Endometrium (tissue), 2 donors: Measurements from ENCODE around the gene DARS2.

Experiments used
- FAIRE-seq: peaks from 2 replicates; lab custom pipeline; 2012; peaks lifted over from hg19 to GRCh38; lab: Jason Lieb, UNC
- donor health status: control.
- donor health status: control.

Gene DARS2

DNA sequence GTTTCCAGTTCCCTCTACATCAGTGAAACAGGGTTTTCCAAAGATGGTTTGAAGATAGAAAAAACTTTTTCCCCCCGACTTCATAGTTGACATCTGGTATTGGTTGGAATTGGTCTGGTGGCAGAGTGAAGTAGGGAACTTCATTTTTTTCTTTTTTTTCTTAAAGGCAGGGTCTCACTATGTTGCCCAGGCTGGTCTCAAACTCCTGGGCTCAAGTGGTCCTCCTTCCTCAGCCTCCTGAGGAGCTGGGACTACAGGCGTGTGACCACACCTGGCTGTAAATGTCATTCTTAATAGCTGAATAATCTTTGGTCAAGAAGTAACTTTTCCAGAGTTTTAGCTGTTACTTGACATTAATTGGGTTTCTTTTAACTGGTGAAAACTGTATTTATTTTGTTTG lies 65.4 kb downstream of the DARS2 start:
- no peak for FAIRE-seq

- no peak for FAIRE-seq
Measured at GRCh38 chr1:173893611-173894010, 69.1 kb downstream of the DARS2 start.

GRCh38 chr1:173894189-173894588 lies 69.7 kb downstream of the DARS2 start:
- no peak for FAIRE-seq

DNA sequence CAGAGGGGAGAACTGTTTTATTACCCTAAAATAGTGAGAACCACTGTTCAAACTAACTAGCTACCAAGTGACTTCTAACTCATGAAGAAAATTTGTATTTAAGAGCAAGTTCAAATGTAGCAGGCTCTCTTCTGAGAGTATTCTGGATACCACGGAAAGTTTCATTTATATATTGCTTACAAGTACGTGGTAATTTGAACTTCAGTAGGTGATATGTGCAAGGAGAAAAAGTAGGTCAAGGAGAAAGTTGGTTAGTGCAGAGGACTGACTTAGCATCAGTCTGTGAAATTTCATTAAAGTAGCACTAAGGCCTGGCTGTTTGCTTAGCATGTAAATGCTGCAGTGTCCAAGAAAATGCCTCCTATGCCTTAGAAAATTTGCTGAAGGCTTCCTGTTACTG lies 76.0 kb downstream of the DARS2 start:
- FAIRE-seq = no peak

GRCh38 chr1:173900992-173901391 lies 76.5 kb downstream of the DARS2 start:
- FAIRE-seq = no peak

DNA sequence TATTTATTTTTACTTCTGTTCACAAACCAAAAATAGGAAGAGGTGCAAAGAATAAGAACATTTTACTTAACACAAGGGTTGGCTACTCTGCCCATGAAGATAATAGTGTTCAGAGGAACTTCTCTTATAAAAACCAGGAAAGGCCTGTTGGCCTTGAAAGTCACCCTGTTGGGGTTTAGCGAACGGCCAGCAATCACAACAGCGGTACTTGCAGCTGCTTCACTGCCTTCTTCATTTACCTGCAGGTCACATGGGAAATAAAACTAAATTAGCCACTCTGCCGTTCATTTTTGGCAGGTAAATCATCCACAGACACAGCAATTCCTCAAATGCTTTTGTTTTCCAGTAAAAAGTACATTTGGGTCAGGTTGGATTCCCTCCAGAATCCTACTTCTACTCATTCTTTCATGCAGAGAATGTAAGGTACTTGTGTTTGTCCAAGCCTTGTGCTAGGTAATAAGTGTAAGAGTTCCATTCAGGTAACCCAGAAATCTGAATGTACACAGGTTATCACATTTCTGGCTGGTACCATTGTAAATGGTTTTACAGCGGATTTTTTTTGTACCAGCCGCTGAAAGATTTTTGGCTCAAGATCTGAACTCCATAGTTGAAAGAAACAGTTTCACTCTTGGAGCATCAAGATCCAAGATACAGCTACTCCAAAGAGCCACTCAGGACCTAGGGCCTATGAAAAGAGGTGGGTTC lies 79.5 kb downstream of the DARS2 start:
- FAIRE-seq = no peak
